OCI-LY7 (cell line): ENCODE measurements around the gene DSG3. TPM values are rescaled to one million over a fixed set of nuclear protein-coding genes. Genes with fewer than 3 reads are reported as not detected.

Experiments used
- BruUV-seq: library from RNA; stranded (reverse); fragments of 400-500 nt; replicated peaks from 2 replicates; lab custom pipeline; 2021; lab: Mats Ljungman, UMichigan
- CTCF ChIA-PET: fragments of 300-600 bp; sonication (Branson Sonifier 250); formaldehyde crosslinking; loops from one replicate; lab custom pipeline; 2022; ENCODE audit warnings: antibody characterized with exemption; ENCODE audit not compliant: unreplicated experiment; lab: Charles Lee
- POLR2A ChIA-PET: fragments of 300-600 bp; sonication (Branson Sonifier 250); formaldehyde crosslinking; loops from one replicate; lab custom pipeline; 2022; ENCODE audit warnings: antibody characterized with exemption; lab: Charles Lee
- DNase-seq: peaks from one replicate; pipeline ENCODE4 v3.0.0-alpha.2; 2015; ENCODE audit warnings: low spot score
- H2AFZ ChIP-seq: fragments of 200-600 bp; sonication (generic), shearing (Covaris generic); 2 replicates; pipeline ENCODE4 v1.6.1; 2014; ENCODE audit warnings: mild to moderate bottlenecking, antibody characterized with exemption, low read length, moderate library complexity
- H3K27ac ChIP-seq: fragments of 200-600 bp; sonication (generic); 2 replicates; pipeline ENCODE4 v1.5.1; 2014; ENCODE audit warnings: mixed run types, low read depth, mild to moderate bottlenecking, moderate library complexity, low read length, inconsistent platforms; ENCODE audit not compliant: poor library complexity, severe bottlenecking
- H3K36me3 ChIP-seq: fragments of 200-600 bp; sonication (generic); 2 replicates; pipeline ENCODE4 v1.6.1; 2014; ENCODE audit warnings: mild to moderate bottlenecking, antibody characterized with exemption, low read length, moderate library complexity, mixed read lengths; ENCODE audit not compliant: insufficient read depth
- H3K4me1 ChIP-seq: fragments of 200-600 bp; sonication (generic); 2 replicates; pipeline ENCODE4 v1.5.1; 2014; ENCODE audit warnings: mild to moderate bottlenecking, low read length; ENCODE audit not compliant: insufficient read depth, poor library complexity, severe bottlenecking
- H3K4me2 ChIP-seq: fragments of 200-600 bp; sonication (generic); 2 replicates; pipeline ENCODE4 v1.6.1; 2014; ENCODE audit warnings: mild to moderate bottlenecking, low read length
- H3K4me3 ChIP-seq: fragments of 200-600 bp; sonication (generic); 2 replicates; pipeline ENCODE4 v1.5.1; 2014; ENCODE audit warnings: mild to moderate bottlenecking, low read depth, low read length; ENCODE audit not compliant: poor library complexity, severe bottlenecking
- H3K79me2 ChIP-seq: fragments of 200-600 bp; sonication (generic); 2 replicates; pipeline ENCODE4 v1.6.1; 2016; ENCODE audit warnings: low read depth, mild to moderate bottlenecking, low read length, moderate library complexity, mixed read lengths; ENCODE audit not compliant: insufficient read depth
- H3K9me2 ChIP-seq: fragments of 200-600 bp; sonication (generic); 2 replicates; pipeline ENCODE4 v1.6.1; 2016; ENCODE audit warnings: mild to moderate bottlenecking, low read length, mixed read lengths; ENCODE audit not compliant: insufficient read depth
- H3K9me3 ChIP-seq: fragments of 200-600 bp; sonication (generic); 2 replicates; pipeline ENCODE4 v1.6.1; 2014; ENCODE audit warnings: mild to moderate bottlenecking, mixed run types, low read length, mixed read lengths
- H4K20me1 ChIP-seq: fragments of 200-600 bp; sonication (generic); 2 replicates; pipeline ENCODE4 v1.6.1; 2014; ENCODE audit warnings: mild to moderate bottlenecking, antibody characterized with exemption, low read length, moderate library complexity, mixed read lengths; ENCODE audit not compliant: insufficient read depth
- CTCF ChIP-seq: fragments of 200-600 bp; sonication (generic); conservative IDR thresholded peaks from 2 replicates; pipeline ENCODE4 v1.5.1; 2014; ENCODE audit warnings: mild to moderate bottlenecking, antibody characterized with exemption, low read length, moderate library complexity, mixed read lengths
- EZH2phosphoT487 ChIP-seq: fragments of 200-600 bp; sonication (generic); IDR thresholded peaks from 2 replicates; pipeline ENCODE4 v1.6.1; 2018; ENCODE audit warnings: low read depth, borderline replicate concordance, mild to moderate bottlenecking, mixed run types, antibody characterized with exemption, low read length, moderate library complexity, mixed read lengths
- intact Hi-C: fragments of 100-400 bp; cut with micrococcal nuclease; formaldehyde crosslinking; loops from one replicate; pipeline ENCODE4 v1.10.0; 2022; ENCODE audit not compliant: unreplicated experiment
- total RNA-seq, 2 experiments: library from RNA; depleted of rRNA in 1 of 2; stranded (reverse); fragments of >200 nt in 1 of 2; shearing (Covaris generic) in 1 of 2; gene quantifications; 2 replicates each; pipeline ENCODE4 v1.2.3, GENCODE V29; 2014 to 2022

Gene DSG3
- total RNA-seq, 2 experiments from 2014 or later: not detected

DNA sequence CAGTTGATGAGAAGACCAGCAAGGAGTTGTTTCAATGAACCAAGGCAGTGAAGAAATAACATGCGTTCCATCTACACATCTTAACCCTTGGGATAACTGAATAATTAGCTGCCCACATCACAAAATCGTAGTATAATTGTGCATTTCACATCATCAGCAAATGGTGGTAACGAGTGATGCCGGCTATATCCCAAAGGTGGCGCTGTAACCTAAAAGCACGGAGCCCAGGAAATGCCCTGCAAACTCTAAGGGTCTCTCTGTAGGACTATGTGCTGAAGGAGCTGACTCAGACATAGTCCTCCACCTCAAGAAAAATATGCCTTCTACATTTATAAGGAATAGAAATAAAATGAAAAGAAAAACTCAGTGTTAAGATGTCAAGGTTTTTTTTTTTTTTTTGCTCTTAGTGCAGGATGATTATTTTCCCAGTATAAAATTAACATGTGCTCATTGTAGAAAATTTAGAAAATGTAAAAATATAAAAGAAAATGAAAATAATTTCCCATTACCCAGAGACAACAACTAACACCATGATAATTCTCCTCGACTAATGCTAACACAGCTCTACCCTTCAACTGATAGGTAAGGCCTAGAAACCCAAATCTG is 23.1 kb upstream of the DSG3 start:
- ChIA-PET CTCF (no interaction called here), POLR2A (no interaction called here)
- Histone ChIP-seq H3K4me2 (no peak overlapping the region), H3K4me1 (no peaks in the 10 kb centered on the region), H4K20me1 (no peaks in the 10 kb centered on the region), H3K9me3 (no peaks in the 10 kb centered on the region), H3K9me2 (no peaks in the 10 kb centered on the region), H3K36me3 (no peaks in the 10 kb centered on the region), H3K4me3 (no peak overlapping the region), H3K79me2 (no peaks in the 10 kb centered on the region), H2AFZ (no peak overlapping the region), H3K27ac (no peak overlapping the region)
- BruUV-seq: no TSS peak
- intact Hi-C loops: loop anchor here (10.0 kb wide), 1 partner anchor 300 kb away; no protein-coding TSS in a partner anchor
- DNase-seq: peak; percentile 26
- TF ChIP-seq CTCF (peak; percentile 83), EZH2phosphoT487 (no peak)

GRCh38 chr18:31426021-31426420 is 21.5 kb upstream of the DSG3 start:
- intact Hi-C loops: loop anchor here (10.0 kb wide), 1 partner anchor 299 kb away; no protein-coding TSS in a partner anchor
- no peaks in the 10 kb centered on the region for H4K20me1 ChIP-seq
- H3K4me2 ChIP-seq: no peak overlapping the region
- DNase-seq: no peak
- H3K36me3 ChIP-seq: no peaks in the 10 kb centered on the region
- H2AFZ ChIP-seq: no peak overlapping the region
- H3K4me1 ChIP-seq: no peaks in the 10 kb centered on the region
- ChIA-PET CTCF (no interaction called here), POLR2A (no interaction called here)
- no peaks in the 10 kb centered on the region for H3K9me3 ChIP-seq
- H3K27ac ChIP-seq: no peak overlapping the region
- BruUV-seq: no TSS peak
- no peaks in the 10 kb centered on the region for H3K9me2 ChIP-seq
- TF ChIP-seq EZH2phosphoT487 (no peak), CTCF (no peak)
- H3K79me2 ChIP-seq: no peaks in the 10 kb centered on the region
- H3K4me3 ChIP-seq: no peak overlapping the region

DNA sequence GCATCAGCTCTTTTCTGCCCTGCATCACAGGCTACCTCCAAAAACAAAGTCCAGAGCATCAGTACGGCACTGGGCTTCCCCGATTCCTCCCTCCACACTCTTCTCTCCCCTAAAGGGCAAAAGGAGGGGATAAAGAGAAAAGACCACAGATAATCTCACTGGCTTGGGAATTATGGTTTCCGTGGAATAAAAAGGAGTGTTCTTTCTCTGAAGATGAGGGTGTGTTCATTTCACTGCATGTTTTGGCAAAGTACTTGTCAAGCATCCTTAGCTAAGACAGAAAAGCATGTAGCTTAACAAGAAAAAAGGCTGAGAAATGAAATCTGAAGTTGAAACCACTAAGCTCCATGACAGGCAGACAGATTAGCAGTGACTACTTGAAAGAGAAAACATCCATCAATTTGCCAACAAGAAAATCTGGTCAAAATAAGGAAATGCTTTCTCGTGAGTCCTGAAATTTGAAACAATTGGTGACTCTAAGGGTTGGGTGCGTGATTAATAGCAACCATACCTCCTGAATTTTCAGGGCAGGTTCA is 20.6 kb upstream of the DSG3 start:
- Histone ChIP-seq H3K36me3 (no peaks in the 10 kb centered on the region), H4K20me1 (no peaks in the 10 kb centered on the region), H3K9me3 (no peaks in the 10 kb centered on the region), H3K4me1 (no peaks in the 10 kb centered on the region), H2AFZ (no peak overlapping the region), H3K4me2 (no peak overlapping the region), H3K27ac (no peak overlapping the region), H3K79me2 (no peaks in the 10 kb centered on the region), H3K4me3 (no peak overlapping the region), H3K9me2 (no peaks in the 10 kb centered on the region)
- CTCF ChIA-PET: no interaction called here
- DNase-seq: no peak
- BruUV-seq: no TSS peak
- TF ChIP-seq CTCF (no peak), EZH2phosphoT487 (no peak)
- POLR2A ChIA-PET: no interaction called here
- intact Hi-C loops: loop anchor here (10.0 kb wide), 1 partner anchor 298 kb away; no protein-coding TSS in a partner anchor
